ENCODE results near the gene MTHFSD.
A peak's percentile ranks its signal among the peaks of the same experiment; 100 is the strongest.

MTHFSD gene

GRCh38 chr16:86569701-86570447 is 14.8 kb upstream of the MTHFSD start:
- no peak for DNase-seq (ENCODE audit: low spot score)

- DNase-seq (ENCODE audit: low spot score) = no peak
Measured at GRCh38 chr16:86568677-86569623, 13.9 kb upstream of the MTHFSD start.

GRCh38 chr16:86567701-86568581 is 12.9 kb upstream of the MTHFSD start:
- DNase-seq (ENCODE audit: low spot score) = peak; percentile 36

GRCh38 chr16:86566966-86567700 is 12.1 kb upstream of the MTHFSD start:
- peak; percentile 46 for DNase-seq (ENCODE audit: low spot score)

GRCh38 chr16:86566601-86566965 is 11.5 kb upstream of the MTHFSD start, which contains the start of gene FOXC2:
TSS of gene FOXC2 (plus strand) at chr16:86566829. CDS start at chr16:86567336, 507 bp downstream.
- DNase-seq (ENCODE audit: low spot score) = peak; percentile 81

GRCh38 chr16:86565644-86566511 is 10.8 kb upstream of the MTHFSD start:
- DNase-seq (ENCODE audit: low spot score) = no peak

GRCh38 chr16:86565181-86565631 is 10.2 kb upstream of the MTHFSD start:
- DNase-seq (ENCODE audit: low spot score) = no peak

- peak; percentile 89 for DNase-seq (ENCODE audit: low spot score)
Measured at GRCh38 chr16:86563469-86564345, 8.7 kb upstream of the MTHFSD start.

GRCh38 chr16:86562356-86562755 is 7.3 kb upstream of the MTHFSD start:
- no peak for DNase-seq (ENCODE audit: low spot score)

- DNase-seq (ENCODE audit: low spot score) = no peak
Measured at GRCh38 chr16:86559802-86560305, 4.8 kb upstream of the MTHFSD start.

GRCh38 chr16:86558355-86559193 is 3.5 kb upstream of the MTHFSD start:
- no peak for DNase-seq (ENCODE audit: low spot score)

GRCh38 chr16:86557587-86557986 is 2.6 kb upstream of the MTHFSD start:
- DNase-seq (ENCODE audit: low spot score) = no peak

- no peak for DNase-seq (ENCODE audit: low spot score)
Measured at GRCh38 chr16:86556576-86556975, 1.5 kb upstream of the MTHFSD start.

- DNase-seq (ENCODE audit: low spot score) = no peak
Measured at GRCh38 chr16:86555704-86556075, 655 bp upstream of the MTHFSD start.

GRCh38 chr16:86554599-86554916 is 477 bp downstream of the MTHFSD start:
- DNase-seq (ENCODE audit: low spot score) = no peak

- no peak for DNase-seq (ENCODE audit: low spot score)
Measured at GRCh38 chr16:86553356-86553755, 1.7 kb downstream of the MTHFSD start.

- no peak for DNase-seq (ENCODE audit: low spot score)
Measured at GRCh38 chr16:86550281-86550680, 4.8 kb downstream of the MTHFSD start.

- DNase-seq (ENCODE audit: low spot score) = no peak
Measured at GRCh38 chr16:86549893-86550190, 5.2 kb downstream of the MTHFSD start.
